SIG-M5 treated with dmso at 0.1 percent for 504 hours (cell line): ENCODE results near the gene EDAR.

Source experiments
- DNase-seq: peaks from one replicate; lab custom pipeline; 2025; ENCODE audit not compliant: unreplicated experiment; lab: John Stamatoyannopoulos, UW

The EDAR gene

DNA sequence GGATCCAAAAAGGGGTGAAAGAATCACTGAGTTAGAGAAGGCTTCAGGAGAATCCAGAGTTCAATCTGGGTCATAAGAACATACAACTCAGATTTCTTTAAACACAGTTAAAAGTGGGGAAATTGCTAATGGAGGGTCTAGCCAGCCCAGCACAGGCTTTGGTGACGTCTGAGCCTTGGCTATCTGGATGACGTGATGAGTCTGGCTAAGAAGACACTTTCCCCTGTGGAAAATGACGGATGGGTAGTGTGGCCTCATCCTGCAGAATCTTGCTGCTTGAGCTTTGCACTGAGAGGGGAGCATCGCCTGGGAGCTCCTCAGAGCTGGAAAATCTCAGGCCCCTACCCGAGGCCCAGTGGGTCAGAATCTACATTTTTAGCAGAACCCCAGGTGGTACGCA, 19.2 kb downstream of the EDAR start:
- DNase-seq = no peak

DNA sequence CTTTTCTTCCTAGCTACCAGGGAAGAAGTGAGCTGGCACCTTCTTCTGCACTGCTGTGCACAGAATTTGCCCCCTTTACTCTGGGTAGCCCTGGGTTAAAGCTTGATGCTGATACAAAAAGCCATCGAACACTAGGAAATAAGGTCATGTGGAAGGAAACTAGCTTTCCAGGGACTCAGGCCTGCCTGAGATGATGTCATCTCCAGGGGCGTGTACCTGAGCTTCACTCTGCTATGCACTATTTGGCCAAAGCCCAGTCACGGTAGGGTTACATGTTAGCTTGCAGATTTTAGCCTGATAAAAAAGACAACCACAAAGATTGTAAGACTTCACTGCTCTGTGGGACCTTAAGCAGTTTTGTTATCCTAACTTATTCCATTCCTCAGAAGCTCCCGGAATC, 20.4 kb downstream of the EDAR start:
- no peak for DNase-seq

DNA sequence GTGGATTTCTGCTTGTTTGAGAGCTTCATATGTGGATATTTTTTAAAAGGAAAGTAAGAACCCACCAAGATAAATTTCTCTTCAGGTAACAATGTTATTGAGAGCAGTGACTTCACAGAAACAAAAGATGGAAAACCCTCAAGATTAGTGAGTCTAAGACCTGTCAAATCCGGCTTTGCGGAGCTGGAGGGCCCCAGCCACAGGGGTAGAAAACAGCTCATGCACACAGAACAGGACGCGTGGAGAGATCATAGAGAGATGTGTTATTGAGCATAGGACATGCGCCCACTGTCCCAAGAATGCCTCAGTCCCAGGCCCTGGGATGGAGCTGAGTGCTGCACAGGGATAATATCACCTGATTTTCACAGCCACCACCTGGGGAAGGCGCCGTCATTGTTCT, 21.3 kb downstream of the EDAR start:
- DNase-seq = no peak

DNA sequence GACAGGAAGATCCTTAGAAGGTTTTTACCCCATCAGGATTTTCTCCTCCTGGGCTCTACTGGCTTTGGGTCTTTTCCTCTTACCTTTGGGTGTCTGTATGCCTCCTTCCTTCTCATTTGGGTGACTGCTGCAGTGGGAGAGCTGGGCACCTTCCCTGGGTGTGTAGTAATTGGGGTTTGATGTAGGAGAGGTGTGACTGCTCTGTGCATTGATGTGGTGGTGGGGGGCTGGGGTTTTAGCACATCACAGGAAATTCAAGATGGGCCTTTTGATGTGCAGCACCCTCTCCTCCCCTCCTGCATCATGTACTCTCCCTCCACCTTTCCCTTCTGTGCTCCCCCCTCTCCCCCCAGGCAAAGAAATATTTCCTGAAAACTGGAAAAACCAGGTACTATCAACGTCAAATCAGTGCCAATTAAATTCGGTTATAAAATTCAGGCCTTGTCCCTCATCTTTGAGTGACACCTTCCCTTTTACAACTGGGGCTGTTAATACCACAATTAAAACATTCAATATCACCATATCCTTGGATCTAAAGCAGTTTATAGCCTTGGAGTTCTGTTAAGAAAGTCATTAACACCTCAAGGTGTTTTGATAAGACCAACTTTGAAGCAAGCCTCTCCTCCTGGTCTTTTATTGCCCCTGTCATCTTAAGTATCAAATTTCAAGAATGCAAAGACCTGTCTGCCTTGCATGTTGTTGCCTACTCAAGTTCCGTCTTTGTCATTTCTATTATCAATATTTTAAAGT, 23.3 kb downstream of the EDAR start:
- no peak for DNase-seq

DNA sequence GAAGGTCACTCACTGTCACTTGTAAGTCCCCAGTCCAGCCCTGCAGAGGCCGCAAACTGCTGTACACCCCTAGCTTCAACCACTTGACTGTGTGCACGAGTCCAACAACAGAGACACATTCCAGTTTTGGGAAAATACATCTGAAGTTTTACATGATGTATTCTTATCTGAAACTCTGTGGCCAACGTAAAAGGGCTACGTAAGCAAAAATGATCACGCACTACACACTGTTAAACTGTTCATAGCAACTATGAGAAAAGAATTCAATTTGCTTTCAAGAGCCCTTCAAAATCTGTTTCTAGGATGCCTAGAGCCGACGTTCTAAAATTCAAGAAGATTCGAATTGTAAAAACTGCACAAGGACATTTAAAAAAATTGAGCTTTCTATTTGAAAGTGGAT, 26.0 kb downstream of the EDAR start:
- DNase-seq = no peak

DNA sequence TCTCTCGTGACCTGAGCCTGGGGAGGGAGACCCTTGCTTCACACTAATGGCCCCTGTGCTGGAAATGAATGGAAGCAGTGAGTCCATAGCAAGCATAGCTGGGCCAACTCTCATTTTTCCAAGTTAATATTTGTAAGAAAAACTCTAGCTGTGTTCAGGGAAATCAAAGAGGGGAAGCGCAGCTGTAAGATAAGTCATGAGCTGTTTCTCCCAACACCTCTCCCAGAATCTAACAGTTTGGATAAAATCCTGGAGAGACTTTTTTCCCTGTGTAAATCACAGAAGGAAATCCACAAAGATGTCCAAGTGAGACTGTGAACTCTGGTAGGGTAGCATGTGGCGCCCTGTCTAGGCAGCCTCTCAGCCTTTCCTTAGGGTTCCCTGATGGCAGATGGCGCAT, 27.2 kb downstream of the EDAR start:
- no peak for DNase-seq

DNA sequence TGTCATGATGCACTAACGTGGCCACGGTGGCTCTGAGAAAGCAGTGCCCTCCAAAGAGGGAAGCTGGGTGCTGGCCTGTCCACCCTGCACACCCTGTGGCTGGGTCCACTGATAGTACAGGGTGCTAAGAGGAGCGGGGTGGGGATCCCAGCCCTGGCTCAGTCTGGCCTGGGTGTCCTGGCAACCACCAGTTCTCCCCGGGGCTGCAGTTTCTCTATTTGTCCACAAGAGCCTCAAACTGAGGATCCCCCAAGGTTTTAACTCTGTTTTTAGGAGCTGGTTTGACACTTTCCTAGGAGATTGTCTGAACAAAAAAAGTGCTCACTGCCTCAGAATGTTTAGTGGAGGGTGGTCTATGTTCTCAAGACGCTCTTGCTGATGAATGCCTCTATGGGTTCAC, 29.0 kb downstream of the EDAR start:
- DNase-seq = no peak

DNA sequence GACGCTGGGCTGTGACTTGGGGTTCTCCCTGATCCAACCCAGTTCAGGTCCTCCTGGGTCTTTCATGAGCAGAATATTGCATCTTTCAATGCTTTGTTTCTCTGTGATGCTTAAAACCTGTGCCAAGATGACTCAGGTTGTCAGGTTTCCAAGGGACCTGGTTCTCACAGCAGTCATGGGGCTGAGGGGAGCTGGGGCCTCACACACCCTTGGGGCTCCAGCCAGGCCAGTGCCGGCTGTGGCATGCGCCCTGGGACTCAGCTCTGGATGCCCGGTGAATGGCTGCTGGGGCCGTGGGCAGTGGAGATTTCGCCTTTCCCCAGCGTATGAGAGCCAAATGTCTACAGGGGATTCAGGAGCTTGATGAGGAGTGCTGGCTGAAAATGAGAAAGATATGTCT, 29.6 kb downstream of the EDAR start:
- DNase-seq = no peak

DNA sequence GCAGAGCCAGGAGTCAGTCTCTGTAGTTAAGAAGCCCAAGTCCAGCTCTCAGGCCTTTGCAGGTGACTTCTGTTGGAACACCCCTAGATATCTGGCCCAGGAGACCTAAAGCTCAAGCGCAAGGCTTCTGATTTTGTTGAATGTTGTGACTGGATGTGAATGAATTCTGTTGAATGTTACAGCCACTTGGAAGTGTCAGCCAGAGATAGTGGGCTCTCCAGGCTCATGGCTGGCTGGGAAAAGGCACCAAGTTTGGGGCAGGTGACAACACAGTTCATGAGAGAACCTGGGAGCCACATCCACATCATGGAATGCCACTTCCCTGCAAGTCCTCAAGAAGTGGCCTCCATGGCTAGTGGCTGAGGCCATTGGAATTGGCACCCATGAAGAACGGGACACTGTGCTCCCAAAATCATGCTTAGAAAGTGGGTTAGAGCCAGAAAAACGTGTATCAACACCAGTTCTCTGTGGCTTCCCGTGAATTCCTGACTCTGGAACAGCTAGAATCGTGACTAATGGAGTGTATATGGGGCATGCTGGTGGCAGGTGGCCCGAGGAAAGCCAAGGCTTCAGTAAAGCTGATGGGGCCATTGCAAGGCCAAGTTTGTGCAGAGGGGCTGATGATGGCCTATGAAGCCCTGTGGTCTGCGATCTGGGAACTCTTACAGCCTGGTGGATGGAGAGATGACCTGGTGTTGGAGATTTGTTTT, 30.2 kb downstream of the EDAR start:
- DNase-seq = no peak

DNA sequence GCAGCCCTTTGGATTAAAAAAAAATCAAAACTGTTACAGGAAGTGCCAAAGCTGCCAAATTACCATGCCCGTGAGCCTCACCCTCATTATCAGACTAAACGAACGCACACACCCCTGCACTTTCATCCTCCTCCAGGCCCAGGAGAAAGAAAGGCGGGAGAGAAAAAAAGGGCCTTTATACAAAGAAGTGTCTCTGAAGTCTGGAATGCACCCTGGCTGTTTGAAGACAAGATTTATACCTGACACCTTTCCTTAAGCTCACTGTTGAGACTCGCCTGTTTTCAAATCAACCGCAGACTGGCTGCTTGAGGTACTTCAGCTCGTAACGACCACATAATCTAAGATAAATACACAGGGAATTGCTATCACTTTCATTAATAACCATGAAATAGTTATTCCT, 31.0 kb downstream of the EDAR start:
- no peak for DNase-seq

DNA sequence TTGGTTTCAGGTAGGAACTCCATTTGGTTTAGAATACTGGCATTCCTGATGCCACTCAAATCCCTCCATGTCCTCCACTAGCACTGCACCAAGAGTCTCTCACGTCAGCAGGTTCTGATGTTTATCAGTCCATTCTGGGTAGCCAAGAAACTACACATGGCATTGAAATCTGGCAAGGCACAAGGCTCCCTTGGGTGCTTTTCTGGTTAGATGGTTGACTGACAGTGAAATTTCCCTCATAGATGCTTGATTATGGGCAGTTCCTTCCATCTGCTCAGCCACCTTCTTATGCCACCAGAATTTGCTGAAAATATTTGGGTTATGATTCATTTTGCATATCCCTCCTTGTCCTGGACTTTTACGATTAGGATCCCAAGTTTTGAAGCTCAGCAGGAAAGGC, 32.6 kb downstream of the EDAR start:
- DNase-seq = no peak

DNA sequence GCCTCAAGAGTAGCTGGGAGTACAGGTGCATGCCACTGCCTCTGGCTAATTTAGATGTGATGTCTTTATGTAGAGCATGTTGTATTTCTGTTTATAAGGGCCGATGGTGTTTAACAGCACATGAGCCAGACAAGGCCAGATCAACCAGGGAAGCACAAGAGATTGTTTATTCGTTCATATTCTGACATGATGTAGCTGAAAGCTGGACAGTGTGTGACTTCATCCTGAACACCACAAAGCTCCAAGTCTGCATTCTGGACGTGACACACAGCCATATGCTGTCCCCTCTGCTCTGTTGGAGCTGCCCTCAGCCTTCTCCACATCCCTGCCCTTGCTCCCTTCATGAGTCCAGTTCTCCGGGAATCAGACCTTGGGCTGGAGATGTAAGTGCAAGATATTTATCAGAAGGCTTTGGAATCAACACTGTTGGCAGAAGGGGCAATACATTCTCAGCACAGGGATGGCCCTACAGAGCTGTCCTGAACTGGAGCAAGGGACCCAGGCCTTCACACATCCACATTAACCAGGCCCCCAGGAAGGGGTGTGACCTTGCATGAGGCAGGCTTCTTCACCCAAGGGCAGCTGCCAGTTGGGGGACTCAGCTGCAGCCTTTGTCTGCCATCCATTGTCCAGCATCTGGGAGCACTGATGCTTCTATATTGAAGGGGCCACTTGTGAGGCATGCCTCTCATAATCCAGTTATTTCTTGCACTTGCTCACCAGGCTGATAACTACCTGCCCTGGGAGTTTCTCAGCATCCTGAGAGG, 38.5 kb downstream of the EDAR start:
- no peak for DNase-seq

DNA sequence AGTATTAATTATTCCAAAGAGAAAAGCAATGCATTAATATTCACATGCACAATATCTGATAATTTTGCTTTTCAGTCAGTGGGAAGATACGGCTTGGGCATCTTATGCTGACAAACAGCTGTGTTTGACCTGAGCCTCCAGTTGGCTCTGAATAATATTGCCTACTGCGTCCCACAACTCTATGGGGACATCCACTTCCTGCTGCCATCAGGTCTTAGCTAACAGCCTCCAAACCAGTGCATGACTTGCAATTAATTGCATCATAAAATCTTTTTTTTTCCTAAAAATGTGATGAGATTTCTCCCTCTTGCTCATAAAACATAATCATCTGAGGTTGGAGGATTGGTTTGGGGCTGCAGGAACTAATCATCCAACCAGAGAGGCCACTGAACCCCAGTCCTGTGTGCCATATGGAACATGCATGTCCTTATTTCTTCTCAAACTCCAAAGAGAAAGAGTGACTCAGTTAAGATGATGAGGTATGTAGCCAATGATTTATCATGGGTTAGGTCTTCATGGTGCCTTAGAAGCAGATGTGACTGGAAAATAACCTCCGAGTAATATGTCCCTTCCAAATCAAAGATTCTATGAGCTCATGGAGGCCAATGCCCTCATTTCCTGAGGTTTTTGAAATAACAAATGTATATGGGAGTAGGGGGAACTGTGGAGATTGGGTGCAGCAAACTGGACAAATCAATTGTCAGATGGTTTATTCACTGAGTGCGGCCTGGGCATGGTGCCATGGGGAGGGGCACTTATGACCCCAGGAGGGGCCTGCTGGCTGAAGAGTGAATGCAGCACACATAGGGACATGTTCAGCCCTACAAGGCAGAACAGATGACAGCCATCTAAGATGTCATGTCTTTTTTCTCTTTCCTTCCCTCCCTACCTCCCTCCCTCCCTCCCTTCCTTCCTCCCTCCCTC, 39.4 kb downstream of the EDAR start:
- DNase-seq = no peak

DNA sequence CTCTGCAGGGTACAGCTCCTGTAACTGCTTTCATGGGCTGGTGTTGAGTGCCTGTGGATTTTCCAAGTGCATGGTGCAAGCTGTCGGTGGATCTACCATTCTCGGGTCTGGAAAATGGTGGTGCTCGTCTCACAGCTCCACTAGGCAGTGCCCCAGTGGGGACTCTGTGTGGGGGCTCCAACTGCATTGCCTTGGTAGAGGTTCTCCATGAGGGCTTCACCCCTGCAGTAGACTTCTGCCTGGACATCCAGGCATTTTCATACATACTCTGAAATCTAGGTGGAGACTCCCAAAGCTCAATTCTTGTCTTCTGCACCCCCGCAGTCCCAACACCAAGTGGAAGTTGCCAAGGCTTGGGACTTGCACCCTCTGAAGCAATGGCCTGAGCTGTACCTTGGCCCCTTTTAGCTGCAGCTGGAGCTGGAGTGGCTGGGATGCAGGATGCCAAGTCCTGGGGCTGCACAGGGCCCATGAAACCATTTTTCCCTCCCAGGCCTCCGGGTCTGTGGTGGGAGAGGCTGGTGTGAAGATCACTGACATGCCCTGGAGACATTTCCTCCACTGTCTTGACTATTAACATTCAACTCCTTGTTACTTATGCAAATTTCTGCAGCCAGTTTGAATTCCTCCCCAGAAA, 41.6 kb downstream of the EDAR start:
- no peak for DNase-seq

DNA sequence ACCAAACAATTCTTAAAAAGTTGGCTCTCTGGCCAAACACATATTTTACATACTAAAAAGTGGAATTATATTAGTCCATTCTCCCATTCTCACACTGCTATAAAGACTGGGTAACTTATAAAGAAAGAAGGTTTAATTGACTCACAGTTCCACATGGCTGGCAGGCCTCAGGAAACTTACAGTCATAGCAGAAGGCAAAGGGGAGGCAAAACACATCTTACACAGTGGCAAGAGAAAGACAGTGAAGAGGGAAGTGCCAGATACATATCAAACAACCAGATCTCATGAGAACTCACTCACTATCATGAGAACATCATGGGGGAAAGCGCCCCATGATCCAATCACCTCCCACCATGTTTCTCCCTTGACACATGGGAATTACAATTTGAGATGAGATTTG, 42.6 kb downstream of the EDAR start:
- no peak for DNase-seq

DNA sequence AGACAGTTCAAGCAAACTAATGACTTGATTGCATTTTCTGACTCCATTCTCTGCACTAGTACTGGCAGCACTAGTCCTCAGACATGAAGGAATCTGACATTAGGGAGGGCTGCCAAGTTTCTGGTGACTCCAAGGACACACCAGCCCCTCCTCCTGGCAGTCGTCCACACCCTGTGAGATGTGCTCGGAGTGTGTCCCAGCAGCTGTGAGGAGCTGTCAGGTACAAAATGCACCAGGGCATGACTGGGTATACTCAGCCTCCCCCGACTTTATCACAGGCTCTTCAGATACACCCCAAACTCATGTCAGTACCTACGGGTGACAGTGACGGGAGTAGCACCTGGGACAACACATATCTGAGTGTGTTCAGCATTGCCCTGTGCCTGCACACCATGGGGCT, 43.1 kb downstream of the EDAR start:
- no peak for DNase-seq

DNA sequence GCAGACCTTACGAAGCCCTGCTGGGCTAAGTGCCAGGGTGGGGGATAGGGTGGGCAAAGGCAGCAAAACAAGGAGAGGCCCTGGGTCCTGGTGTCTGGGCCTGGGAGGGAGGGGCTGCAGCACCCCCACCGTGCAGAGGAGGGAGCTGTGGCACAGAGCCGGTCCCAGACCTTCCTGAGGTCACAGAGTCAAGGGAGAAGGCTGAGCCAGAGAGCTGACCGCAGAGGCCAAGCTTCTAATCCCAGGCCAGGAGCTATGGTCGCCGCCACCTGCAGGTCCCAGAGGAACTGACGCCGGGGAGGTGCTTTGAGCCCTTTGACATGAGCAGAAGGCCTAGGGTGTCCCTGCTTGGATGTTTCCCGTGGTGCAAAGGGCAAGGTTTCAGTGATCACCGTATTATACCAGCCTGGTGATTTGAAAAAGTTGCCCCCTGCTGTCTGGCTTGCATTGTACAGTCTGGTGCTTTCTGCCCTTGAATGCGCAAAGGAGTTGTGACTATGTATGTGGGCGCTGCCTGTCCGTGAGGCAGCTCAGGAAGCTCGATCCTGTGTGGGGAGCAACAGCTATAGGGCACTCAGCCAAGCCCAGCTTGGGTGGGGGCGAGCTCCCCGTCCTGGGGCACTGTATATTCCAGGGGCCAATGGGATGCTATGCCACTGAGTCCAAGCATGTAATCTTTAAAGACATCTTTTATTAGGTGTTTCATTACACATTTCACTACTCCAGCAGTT, 44.3 kb downstream of the EDAR start:
- no peak for DNase-seq

DNA sequence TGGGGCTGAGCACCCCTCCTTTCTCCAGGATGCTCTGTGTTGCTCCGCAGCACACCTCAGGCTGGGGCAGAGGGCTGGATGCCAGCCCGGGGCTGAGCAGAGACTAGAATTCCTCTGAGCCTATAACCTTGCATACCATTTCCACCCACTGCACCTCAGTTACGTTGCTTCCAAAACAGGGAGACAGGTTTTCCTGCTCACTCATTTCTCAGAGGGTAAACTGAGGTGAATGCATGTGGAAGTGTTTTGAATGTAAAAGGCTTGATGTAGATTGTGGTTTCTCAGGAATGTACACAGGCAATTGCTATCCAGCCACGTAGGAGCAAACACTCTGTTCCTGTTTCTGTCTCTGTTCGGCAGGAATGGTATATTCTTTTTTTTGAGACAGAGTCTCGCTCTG, 45.3 kb downstream of the EDAR start:
- DNase-seq = no peak

DNA sequence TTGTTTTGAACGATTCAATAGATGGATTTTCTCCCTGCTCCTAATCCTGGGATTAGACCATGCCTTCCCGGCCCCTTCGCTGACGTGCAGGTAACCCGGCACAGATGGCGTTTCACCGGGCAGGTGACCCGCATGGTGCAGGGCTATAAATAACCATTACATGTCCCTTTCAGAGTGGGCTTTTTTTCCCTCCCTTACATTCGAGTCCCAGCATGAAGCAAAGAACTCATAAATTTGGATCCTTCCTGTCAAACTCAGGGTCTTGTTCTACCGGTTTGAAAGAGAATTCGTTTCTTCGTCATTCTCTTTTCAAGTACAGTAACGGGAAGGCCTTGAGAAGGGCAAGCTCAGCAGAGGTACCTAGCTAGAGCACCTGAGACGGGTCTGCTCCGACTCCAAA, 46.1 kb downstream of the EDAR start:
- no peak for DNase-seq

DNA sequence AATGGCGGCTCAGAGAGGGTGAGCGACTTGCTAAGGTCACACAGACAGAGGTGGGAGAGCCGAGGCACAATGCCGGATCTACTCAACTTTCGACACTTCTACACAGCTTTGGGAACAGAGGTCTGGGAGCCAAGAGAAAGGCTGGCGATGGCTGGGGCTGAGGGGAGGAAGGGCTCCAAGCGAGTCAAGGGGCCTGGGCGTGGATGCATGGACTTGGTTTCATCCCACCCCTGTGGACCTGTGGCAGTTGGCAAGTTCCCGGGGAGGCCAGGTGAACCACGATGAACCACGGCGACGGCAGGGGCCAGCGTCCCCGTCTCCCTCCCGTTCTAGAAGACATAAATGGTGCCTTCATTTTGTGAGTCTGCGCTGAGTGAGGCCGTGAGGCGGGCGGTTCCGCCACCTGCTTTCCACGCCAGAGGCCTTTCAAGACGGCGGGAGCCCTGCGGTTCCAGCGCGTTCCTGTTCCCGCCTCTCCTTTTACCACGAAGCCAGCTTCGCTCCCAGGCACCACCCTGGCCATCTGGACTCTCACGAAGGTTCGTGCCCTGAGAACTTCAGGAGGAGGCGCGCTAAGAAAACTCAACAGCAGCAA, 46.7 kb downstream of the EDAR start:
- no peak for DNase-seq
